GM23248 (cell line): Measurements from ENCODE around the gene ADGRG1.

Experiments
- EZH2 ChIP-seq: fragments of 200-600 bp; sonication (generic); IDR thresholded peaks from 2 replicates; pipeline ENCODE4 v1.6.1; 2018; ENCODE audit warnings: antibody characterized with exemption, mild to moderate bottlenecking; ENCODE audit not compliant: insufficient read depth, poor library complexity, severe bottlenecking
- EZH2phosphoT487 ChIP-seq: fragments of 200-600 bp; sonication (generic); IDR thresholded peaks from 2 replicates; pipeline ENCODE4 v1.6.1; 2018; ENCODE audit warnings: antibody characterized with exemption, moderate library complexity, mild to moderate bottlenecking, low read depth; ENCODE audit not compliant: insufficient read depth

- TF ChIP-seq EZH2 = no peak
- no peak for TF ChIP-seq EZH2phosphoT487
Observed at GRCh38 chr16:57590654-57591085, 37.8 kb upstream of the ADGRG1 start.
